Endometrium (tissue), 2 donors: ENCODE measurements around the gene BACE1-AS.
"Not testable (repeated sequence)": the region's sequence is repeated elsewhere in the genome, so short reads cannot be mapped to it uniquely, and the experiment has no call there.

Source experiments
- FAIRE-seq: peaks from 2 replicates; lab custom pipeline; 2012; peaks lifted over from hg19 to GRCh38; lab: Jason Lieb, UNC
- donor health status: control.
- donor health status: control.

BACE1-AS gene

GRCh38 chr11:117290809-117291396, at the start of gene BACE1-AS:
TSS of gene BACE1-AS (plus strand) at chr11:117291346.
- FAIRE-seq: no peak

GRCh38 chr11:117248341-117248740, 42.8 kb upstream of the BACE1-AS start:
- no peak for FAIRE-seq

- no peak for FAIRE-seq
Observed at GRCh38 chr11:117249571-117249970, 41.6 kb upstream of the BACE1-AS start.

- FAIRE-seq: no peak
Observed at GRCh38 chr11:117251506-117251905, 39.6 kb upstream of the BACE1-AS start.

GRCh38 chr11:117255966-117256365, 35.2 kb upstream of the BACE1-AS start:
- no peak for FAIRE-seq

GRCh38 chr11:117256573-117256972, 34.6 kb upstream of the BACE1-AS start:
- FAIRE-seq: no peak

- no peak for FAIRE-seq
Observed at GRCh38 chr11:117258576-117258975, 32.6 kb upstream of the BACE1-AS start.

- FAIRE-seq: no peak
Observed at GRCh38 chr11:117259417-117259816, 31.7 kb upstream of the BACE1-AS start.

- not testable (repeated sequence) for FAIRE-seq
Observed at GRCh38 chr11:117264624-117265323, 26.4 kb upstream of the BACE1-AS start.

- no peak for FAIRE-seq
Observed at GRCh38 chr11:117265745-117266144, 25.4 kb upstream of the BACE1-AS start.

GRCh38 chr11:117269856-117270255, 21.3 kb upstream of the BACE1-AS start:
- no peak for FAIRE-seq

- no peak for FAIRE-seq
Observed at GRCh38 chr11:117271208-117271607, 19.9 kb upstream of the BACE1-AS start.

- FAIRE-seq: not testable (repeated sequence)
Observed at GRCh38 chr11:117272175-117272574, 19.0 kb upstream of the BACE1-AS start.

- FAIRE-seq: no peak
Observed at GRCh38 chr11:117273550-117274289, 17.4 kb upstream of the BACE1-AS start.

- FAIRE-seq: no peak
Observed at GRCh38 chr11:117278347-117278746, 12.8 kb upstream of the BACE1-AS start.

- FAIRE-seq: no peak
Observed at GRCh38 chr11:117279711-117280376, 11.3 kb upstream of the BACE1-AS start.

- FAIRE-seq: no peak
Observed at GRCh38 chr11:117281159-117281558, 10.0 kb upstream of the BACE1-AS start.

GRCh38 chr11:117281869-117282268, 9.3 kb upstream of the BACE1-AS start:
- no peak for FAIRE-seq

- no peak for FAIRE-seq
Observed at GRCh38 chr11:117282956-117283355, 8.2 kb upstream of the BACE1-AS start.

- no peak for FAIRE-seq
Observed at GRCh38 chr11:117284053-117284452, 7.1 kb upstream of the BACE1-AS start.

- FAIRE-seq: no peak
Observed at GRCh38 chr11:117286588-117286987, 4.6 kb upstream of the BACE1-AS start.

GRCh38 chr11:117287668-117288067, 3.5 kb upstream of the BACE1-AS start:
- FAIRE-seq: no peak

- FAIRE-seq: no peak
Observed at GRCh38 chr11:117289795-117290194, 1.4 kb upstream of the BACE1-AS start.
